SK-N-SH treated with all-trans-retinoic acid at 6 μM for 48 hours (cell line): ENCODE results near the gene DRGX.

ENCODE experiments used
- ATAC-seq: fragments of 200-7000 bp; cut with Tn5 transposase; 3 replicates; pipeline ENCODE4 v1.9.1; 2020; ENCODE audit warnings: mild to moderate bottlenecking, moderate library complexity
- ARNTL ChIP-seq: fragments of 450-650 bp; formaldehyde crosslinking; IDR thresholded peaks from 2 replicates; pipeline ENCODE4 v1.5.0; 2020; ENCODE audit warnings: low read depth, mild to moderate bottlenecking, moderate library complexity, borderline replicate concordance
- BACH2 ChIP-seq: fragments of 250-450 bp; sonication (Bioruptor Pico); IDR thresholded peaks from 2 replicates; pipeline ENCODE4 v1.9.0; 2021; ENCODE audit warnings: mild to moderate bottlenecking, borderline replicate concordance
- CSDC2 ChIP-seq: fragments of 250-450 bp; sonication (Bioruptor Pico); IDR thresholded peaks from 2 replicates; pipeline ENCODE4 v1.5.0; 2020; ENCODE audit warnings: mild to moderate bottlenecking, moderate library complexity
- ESRRG ChIP-seq: fragments of 250-450 bp; sonication (Bioruptor Pico); IDR thresholded peaks from 2 replicates; pipeline ENCODE4 v1.6.1; 2021; ENCODE audit warnings: mild to moderate bottlenecking
- GLIS3 ChIP-seq: fragments of 250-450 bp; sonication (Bioruptor Pico); IDR thresholded peaks from 2 replicates; pipeline ENCODE4 v1.5.0; 2020; ENCODE audit warnings: mild to moderate bottlenecking, moderate library complexity
- ISL1 ChIP-seq: fragments of 250-450 bp; sonication (Bioruptor Pico); IDR thresholded peaks from 2 replicates; pipeline ENCODE4 v2.1.2; 2022; ENCODE audit warnings: mild to moderate bottlenecking, moderate library complexity
- OSR1 ChIP-seq: fragments of 250-450 bp; sonication (Bioruptor Pico); IDR thresholded peaks from 2 replicates; pipeline ENCODE4 v1.8.0; 2022; ENCODE audit warnings: moderate library complexity, mild to moderate bottlenecking, inconsistent platforms
- PPARA ChIP-seq: fragments of 250-450 bp; sonication (Bioruptor Pico); IDR thresholded peaks from 2 replicates; pipeline ENCODE4 v1.5.0; 2020; ENCODE audit warnings: mild to moderate bottlenecking, borderline replicate concordance
- RARB ChIP-seq: fragments of 250-450 bp; sonication (Bioruptor Pico); IDR thresholded peaks from 2 replicates; pipeline ENCODE4 v1.8.0; 2021; ENCODE audit warnings: mild to moderate bottlenecking, moderate library complexity
- SNAI2 ChIP-seq: fragments of 250-450 bp; sonication (Bioruptor Pico); IDR thresholded peaks from 2 replicates; pipeline ENCODE4 v1.5.0; 2020; ENCODE audit warnings: mild to moderate bottlenecking, moderate library complexity
- TCF4 ChIP-seq: fragments of 250-450 bp; sonication (Bioruptor Pico); IDR thresholded peaks from 2 replicates; pipeline ENCODE4 v1.8.0; 2021; ENCODE audit warnings: mild to moderate bottlenecking, moderate library complexity, borderline replicate concordance
- TOX ChIP-seq: fragments of 250-450 bp; sonication (Bioruptor Pico); IDR thresholded peaks from 2 replicates; pipeline ENCODE4 v1.8.0; 2021; ENCODE audit warnings: mild to moderate bottlenecking, moderate library complexity, borderline replicate concordance
- ZC3H10 ChIP-seq: fragments of 250-450 bp; sonication (Bioruptor Pico); IDR thresholded peaks from 2 replicates; pipeline ENCODE4 v1.5.1; 2021; ENCODE audit warnings: mild to moderate bottlenecking, moderate library complexity
- ZFP3 ChIP-seq: fragments of 250-450 bp; sonication (Bioruptor Pico); IDR thresholded peaks from 2 replicates; pipeline ENCODE4 v1.5.0; 2020; ENCODE audit warnings: mild to moderate bottlenecking, moderate library complexity
- ZFP30 ChIP-seq: fragments of 450-650 bp; formaldehyde crosslinking; IDR thresholded peaks from 2 replicates; pipeline ENCODE4 v1.5.0; 2022; ENCODE audit warnings: mild to moderate bottlenecking, moderate library complexity
- ZNF565 ChIP-seq: fragments of 450-650 bp; formaldehyde crosslinking; conservative IDR thresholded peaks from 2 replicates; pipeline ENCODE4 v1.5.0; 2020; ENCODE audit warnings: low read depth, mild to moderate bottlenecking, moderate library complexity
- ZNF70 ChIP-seq: fragments of 450-650 bp; formaldehyde crosslinking; IDR thresholded peaks from 2 replicates; pipeline ENCODE4 v1.5.0; 2020; ENCODE audit warnings: mild to moderate bottlenecking, moderate library complexity
- ZNF8 ChIP-seq: fragments of 450-650 bp; formaldehyde crosslinking; IDR thresholded peaks from 2 replicates; pipeline ENCODE4 v1.5.0; 2020; ENCODE audit warnings: mild to moderate bottlenecking, moderate library complexity
- TF ChIP-seq, protein P1 (sequence below): fragments of 250-450 bp; sonication (Bioruptor Pico); IDR thresholded peaks from 2 replicates; pipeline ENCODE4 v1.5.1; 2021; ENCODE audit warnings: mild to moderate bottlenecking, moderate library complexity
- TF ChIP-seq, protein P2 (sequence below): fragments of 250-450 bp; sonication (Bioruptor Pico); IDR thresholded peaks from 2 replicates; pipeline ENCODE4 v1.5.1; 2020; ENCODE audit warnings: low read depth, mild to moderate bottlenecking, moderate library complexity
- TF ChIP-seq, protein P3 (sequence below): fragments of 250-450 bp; sonication (Bioruptor Pico); IDR thresholded peaks from 2 replicates; pipeline ENCODE4 v1.8.0; 2021; ENCODE audit warnings: low read depth, mild to moderate bottlenecking, moderate library complexity, borderline replicate concordance
- TF ChIP-seq, protein P4 (sequence below): fragments of 250-450 bp; sonication (Bioruptor Pico); IDR thresholded peaks from 2 replicates; pipeline ENCODE4 v1.5.0; 2020; ENCODE audit warnings: mild to moderate bottlenecking, moderate library complexity
- TF ChIP-seq, protein P5 (sequence below): fragments of 250-450 bp; sonication (Bioruptor Pico); IDR thresholded peaks from 2 replicates; pipeline ENCODE4 v1.8.0; 2020; ENCODE audit warnings: mild to moderate bottlenecking, moderate library complexity, borderline replicate concordance

Gene DRGX

DNA sequence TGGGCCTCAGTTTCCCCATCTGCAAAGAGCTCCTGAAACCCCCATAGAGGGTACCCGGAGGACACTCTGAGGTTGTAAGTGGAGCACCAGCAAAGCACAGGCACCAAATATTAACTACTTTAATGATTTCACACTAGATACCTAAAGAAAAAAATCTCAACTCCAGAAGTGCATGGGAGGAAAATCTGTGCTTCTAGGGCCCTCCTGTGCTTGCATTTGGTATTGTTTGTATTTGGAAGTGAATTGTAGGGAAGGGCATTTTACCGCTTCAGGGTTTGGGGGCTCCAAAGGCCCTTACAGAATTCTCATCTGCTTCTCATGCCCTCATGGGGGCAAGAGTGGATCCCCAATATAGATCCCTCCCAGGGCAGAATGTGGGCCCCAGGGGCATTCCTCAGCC, 22.4 kb upstream of the DRGX start:
- no peak for ATAC-seq
- no peak for TF ChIP-seq ISL1 (CRISPR knock-in tag)
- TF ChIP-seq, protein P1, sequence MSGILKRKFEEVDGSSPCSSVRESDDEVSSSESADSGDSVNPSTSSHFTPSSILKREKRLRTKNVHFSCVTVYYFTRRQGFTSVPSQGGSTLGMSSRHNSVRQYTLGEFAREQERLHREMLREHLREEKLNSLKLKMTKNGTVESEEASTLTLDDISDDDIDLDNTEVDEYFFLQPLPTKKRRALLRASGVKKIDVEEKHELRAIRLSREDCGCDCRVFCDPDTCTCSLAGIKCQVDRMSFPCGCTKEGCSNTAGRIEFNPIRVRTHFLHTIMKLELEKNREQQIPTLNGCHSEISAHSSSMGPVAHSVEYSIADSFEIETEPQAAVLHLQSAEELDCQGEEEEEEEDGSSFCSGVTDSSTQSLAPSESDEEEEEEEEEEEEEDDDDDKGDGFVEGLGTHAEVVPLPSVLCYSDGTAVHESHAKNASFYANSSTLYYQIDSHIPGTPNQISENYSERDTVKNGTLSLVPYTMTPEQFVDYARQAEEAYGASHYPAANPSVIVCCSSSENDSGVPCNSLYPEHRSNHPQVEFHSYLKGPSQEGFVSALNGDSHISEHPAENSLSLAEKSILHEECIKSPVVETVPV, result no peak
- TF ChIP-seq SNAI2 (CRISPR knock-in tag), result no peak
- no peak for TF ChIP-seq ZFP30
- no peak for TF ChIP-seq ZFP3 (CRISPR knock-in tag)
- no peak for TF ChIP-seq TCF4 (CRISPR knock-in tag)
- no peak for TF ChIP-seq OSR1 (CRISPR knock-in tag)
- no peak for TF ChIP-seq ARNTL (CRISPR knock-in tag)
- no peak for TF ChIP-seq TOX
- no peak for TF ChIP-seq PPARA (CRISPR knock-in tag)
- no peak for TF ChIP-seq ZNF8 (CRISPR knock-in tag)
- TF ChIP-seq ZC3H10 (CRISPR knock-in tag), result no peak
- TF ChIP-seq, protein P2, sequence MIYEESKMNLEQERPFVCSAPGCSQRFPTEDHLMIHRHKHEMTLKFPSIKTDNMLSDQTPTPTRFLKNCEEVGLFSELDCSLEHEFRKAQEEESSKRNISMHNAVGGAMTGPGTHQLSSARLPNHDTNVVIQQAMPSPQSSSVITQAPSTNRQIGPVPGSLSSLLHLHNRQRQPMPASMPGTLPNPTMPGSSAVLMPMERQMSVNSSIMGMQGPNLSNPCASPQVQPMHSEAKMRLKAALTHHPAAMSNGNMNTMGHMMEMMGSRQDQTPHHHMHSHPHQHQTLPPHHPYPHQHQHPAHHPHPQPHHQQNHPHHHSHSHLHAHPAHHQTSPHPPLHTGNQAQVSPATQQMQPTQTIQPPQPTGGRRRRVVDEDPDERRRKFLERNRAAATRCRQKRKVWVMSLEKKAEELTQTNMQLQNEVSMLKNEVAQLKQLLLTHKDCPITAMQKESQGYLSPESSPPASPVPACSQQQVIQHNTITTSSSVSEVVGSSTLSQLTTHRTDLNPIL, result no peak
- TF ChIP-seq GLIS3, result no peak
- TF ChIP-seq, protein P3, sequence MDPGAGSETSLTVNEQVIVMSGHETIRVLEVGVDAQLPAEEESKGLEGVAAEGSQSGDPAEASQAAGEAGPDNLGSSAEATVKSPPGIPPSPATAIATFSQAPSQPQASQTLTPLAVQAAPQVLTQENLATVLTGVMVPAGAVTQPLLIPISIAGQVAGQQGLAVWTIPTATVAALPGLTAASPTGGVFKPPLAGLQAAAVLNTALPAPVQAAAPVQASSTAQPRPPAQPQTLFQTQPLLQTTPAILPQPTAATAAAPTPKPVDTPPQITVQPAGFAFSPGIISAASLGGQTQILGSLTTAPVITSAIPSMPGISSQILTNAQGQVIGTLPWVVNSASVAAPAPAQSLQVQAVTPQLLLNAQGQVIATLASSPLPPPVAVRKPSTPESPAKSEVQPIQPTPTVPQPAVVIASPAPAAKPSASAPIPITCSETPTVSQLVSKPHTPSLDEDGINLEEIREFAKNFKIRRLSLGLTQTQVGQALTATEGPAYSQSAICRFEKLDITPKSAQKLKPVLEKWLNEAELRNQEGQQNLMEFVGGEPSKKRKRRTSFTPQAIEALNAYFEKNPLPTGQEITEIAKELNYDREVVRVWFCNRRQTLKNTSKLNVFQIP (CRISPR knock-in tag), result no peak
- no peak for TF ChIP-seq ZNF70
- no peak for TF ChIP-seq ESRRG (CRISPR knock-in tag)
- TF ChIP-seq, all 23 proteins: peak for 0

DNA sequence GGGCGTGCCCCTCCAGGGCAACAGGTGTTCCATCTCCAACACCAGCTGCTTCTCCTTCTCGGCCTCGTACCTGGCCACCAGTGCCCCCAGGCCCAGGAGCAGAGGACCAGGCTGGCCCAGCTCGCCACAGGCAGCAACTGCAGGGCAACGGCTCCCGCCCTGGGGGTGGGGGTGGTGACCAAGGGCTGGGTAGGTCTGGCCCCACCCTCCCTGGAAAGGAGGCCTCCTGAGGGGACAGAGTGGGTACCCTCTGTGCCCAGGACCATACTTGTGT, 22.1 kb upstream of the DRGX start:
- TF ChIP-seq TOX, result no peak
- no peak for TF ChIP-seq BACH2 (CRISPR knock-in tag)
- TF ChIP-seq ZC3H10 (CRISPR knock-in tag), result no peak
- TF ChIP-seq RARB (CRISPR knock-in tag), result no peak
- TF ChIP-seq, protein P1, result no peak
- TF ChIP-seq ZFP30, result no peak
- no peak for TF ChIP-seq ISL1 (CRISPR knock-in tag)
- TF ChIP-seq ZNF70, result no peak
- TF ChIP-seq, protein P4, sequence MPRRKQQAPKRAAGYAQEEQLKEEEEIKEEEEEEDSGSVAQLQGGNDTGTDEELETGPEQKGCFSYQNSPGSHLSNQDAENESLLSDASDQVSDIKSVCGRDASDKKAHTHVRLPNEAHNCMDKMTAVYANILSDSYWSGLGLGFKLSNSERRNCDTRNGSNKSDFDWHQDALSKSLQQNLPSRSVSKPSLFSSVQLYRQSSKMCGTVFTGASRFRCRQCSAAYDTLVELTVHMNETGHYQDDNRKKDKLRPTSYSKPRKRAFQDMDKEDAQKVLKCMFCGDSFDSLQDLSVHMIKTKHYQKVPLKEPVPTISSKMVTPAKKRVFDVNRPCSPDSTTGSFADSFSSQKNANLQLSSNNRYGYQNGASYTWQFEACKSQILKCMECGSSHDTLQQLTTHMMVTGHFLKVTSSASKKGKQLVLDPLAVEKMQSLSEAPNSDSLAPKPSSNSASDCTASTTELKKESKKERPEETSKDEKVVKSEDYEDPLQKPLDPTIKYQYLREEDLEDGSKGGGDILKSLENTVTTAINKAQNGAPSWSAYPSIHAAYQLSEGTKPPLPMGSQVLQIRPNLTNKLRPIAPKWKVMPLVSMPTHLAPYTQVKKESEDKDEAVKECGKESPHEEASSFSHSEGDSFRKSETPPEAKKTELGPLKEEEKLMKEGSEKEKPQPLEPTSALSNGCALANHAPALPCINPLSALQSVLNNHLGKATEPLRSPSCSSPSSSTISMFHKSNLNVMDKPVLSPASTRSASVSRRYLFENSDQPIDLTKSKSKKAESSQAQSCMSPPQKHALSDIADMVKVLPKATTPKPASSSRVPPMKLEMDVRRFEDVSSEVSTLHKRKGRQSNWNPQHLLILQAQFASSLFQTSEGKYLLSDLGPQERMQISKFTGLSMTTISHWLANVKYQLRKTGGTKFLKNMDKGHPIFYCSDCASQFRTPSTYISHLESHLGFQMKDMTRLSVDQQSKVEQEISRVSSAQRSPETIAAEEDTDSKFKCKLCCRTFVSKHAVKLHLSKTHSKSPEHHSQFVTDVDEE (CRISPR knock-in tag), result no peak
- no peak for TF ChIP-seq ESRRG (CRISPR knock-in tag)
- TF ChIP-seq, protein P3 (CRISPR knock-in tag), result no peak
- no peak for TF ChIP-seq ZNF565 (CRISPR knock-in tag)
- TF ChIP-seq CSDC2 (CRISPR knock-in tag), result no peak
- no peak for TF ChIP-seq ZNF8 (CRISPR knock-in tag)
- no peak for TF ChIP-seq TCF4 (CRISPR knock-in tag)
- no peak for TF ChIP-seq ZFP3 (CRISPR knock-in tag)
- TF ChIP-seq GLIS3, result no peak
- TF ChIP-seq PPARA (CRISPR knock-in tag), result no peak
- TF ChIP-seq SNAI2 (CRISPR knock-in tag), result no peak
- TF ChIP-seq, protein P5, sequence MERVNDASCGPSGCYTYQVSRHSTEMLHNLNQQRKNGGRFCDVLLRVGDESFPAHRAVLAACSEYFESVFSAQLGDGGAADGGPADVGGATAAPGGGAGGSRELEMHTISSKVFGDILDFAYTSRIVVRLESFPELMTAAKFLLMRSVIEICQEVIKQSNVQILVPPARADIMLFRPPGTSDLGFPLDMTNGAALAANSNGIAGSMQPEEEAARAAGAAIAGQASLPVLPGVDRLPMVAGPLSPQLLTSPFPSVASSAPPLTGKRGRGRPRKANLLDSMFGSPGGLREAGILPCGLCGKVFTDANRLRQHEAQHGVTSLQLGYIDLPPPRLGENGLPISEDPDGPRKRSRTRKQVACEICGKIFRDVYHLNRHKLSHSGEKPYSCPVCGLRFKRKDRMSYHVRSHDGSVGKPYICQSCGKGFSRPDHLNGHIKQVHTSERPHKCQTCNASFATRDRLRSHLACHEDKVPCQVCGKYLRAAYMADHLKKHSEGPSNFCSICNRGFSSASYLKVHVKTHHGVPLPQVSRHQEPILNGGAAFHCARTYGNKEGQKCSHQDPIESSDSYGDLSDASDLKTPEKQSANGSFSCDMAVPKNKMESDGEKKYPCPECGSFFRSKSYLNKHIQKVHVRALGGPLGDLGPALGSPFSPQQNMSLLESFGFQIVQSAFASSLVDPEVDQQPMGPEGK (CRISPR knock-in tag), result no peak
- TF ChIP-seq, all 23 proteins: peak for 0

More for the DNA sequence above, 22.1 kb upstream of the DRGX start:
- no peak for ATAC-seq
